WI38 (cell line): ENCODE measurements around the gene FOXJ1.

Experiments used
- H3K4me3 ChIP-seq: 2 replicates; pipeline ENCODE4 v1.5.1; 2011; ENCODE audit warnings: low read depth, mild to moderate bottlenecking, control low read depth, low read length
- TF ChIP-seq, protein P1 (sequence below): IDR thresholded peaks from 2 replicates; pipeline ENCODE4 v1.5.1; 2012; ENCODE audit warnings: low read depth, mild to moderate bottlenecking, control low read depth, low read length

Gene FOXJ1

DNA sequence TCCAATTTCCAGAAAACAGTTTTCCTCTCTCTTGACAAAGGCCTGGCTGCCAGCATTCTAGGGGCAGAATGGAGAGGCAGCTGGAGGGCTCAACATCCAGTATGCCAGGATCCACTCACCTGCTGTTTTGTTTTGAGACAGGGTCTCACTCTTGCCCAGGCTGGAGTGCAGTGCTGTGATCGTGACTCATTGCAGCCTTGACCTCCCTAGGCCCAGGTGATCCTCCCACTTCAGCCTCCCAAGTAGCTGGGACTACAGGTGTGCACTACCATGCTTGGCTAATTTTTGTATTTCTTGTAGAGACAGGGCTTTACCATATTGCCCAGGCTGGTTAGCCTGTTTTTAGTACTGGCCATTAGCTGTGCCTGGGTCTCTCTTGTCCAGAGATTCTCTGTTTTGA is 29.1 kb upstream of the FOXJ1 start:
- no peak overlapping the region for H3K4me3 ChIP-seq
- TF ChIP-seq, protein P1, sequence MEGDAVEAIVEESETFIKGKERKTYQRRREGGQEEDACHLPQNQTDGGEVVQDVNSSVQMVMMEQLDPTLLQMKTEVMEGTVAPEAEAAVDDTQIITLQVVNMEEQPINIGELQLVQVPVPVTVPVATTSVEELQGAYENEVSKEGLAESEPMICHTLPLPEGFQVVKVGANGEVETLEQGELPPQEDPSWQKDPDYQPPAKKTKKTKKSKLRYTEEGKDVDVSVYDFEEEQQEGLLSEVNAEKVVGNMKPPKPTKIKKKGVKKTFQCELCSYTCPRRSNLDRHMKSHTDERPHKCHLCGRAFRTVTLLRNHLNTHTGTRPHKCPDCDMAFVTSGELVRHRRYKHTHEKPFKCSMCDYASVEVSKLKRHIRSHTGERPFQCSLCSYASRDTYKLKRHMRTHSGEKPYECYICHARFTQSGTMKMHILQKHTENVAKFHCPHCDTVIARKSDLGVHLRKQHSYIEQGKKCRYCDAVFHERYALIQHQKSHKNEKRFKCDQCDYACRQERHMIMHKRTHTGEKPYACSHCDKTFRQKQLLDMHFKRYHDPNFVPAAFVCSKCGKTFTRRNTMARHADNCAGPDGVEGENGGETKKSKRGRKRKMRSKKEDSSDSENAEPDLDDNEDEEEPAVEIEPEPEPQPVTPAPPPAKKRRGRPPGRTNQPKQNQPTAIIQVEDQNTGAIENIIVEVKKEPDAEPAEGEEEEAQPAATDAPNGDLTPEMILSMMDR, result no peak

DNA sequence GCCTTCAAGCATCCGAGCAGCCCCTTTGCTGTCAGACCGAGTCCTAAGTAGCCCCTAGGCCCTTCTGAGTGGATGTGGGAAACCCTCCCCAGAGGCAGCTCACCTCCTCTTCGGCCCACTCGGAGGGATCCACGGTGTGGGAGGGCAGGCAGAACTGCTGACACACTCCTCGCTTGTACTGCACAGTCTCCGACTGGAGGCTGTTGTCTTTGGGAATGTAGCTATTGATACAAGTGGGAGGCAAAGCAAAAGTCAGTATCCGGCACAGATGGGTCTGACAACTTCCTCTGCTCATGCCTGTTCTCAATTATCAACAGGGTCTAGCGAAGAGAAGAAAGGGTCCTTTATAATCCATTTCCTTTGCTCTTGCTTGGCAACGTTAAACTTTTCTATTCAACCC is 25.9 kb upstream of the FOXJ1 start:
- no peak overlapping the region for H3K4me3 ChIP-seq
- TF ChIP-seq, protein P1, result no peak

DNA sequence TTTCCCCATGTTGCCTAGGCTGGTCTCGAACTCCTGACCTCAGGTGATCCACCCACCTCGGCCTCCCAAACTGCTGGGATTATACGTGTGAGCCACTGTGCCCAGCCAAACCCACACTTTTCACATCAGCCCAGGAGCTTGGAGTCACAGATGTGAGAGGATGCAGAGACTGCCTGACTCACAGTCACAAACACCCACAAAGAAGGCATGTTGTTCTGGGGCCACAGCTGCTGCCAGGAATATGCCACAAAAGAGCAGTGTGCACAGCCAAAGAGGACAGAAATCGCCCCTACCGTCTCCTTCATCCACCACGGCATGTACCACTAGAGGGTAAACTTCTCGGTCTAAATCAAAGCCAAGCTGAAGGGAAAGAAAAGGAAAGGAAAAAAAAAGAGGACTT is 25.1 kb upstream of the FOXJ1 start:
- H3K4me3 ChIP-seq, result no peak overlapping the region
- TF ChIP-seq, protein P1, result no peak

DNA sequence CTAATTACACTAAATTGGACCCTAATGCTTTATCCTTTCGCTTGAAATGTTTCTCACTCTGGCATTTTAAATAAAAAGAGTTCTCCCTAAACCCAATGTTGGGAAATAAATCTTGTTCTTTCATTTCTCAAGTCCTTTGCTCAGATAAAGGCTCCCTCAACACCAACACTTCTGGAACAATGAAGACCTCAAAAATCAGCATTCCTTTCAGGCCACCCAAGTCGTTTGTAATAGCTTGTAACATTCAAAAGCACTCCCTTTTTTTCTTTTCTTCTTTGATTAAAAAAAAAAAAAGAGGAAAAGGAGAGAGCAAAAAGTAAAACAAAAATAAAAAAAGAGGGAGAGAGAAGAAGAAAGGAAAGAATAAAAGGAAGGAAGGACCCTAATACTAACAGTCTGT is 23.3 kb upstream of the FOXJ1 start:
- TF ChIP-seq, protein P1, result no peak
- no peak overlapping the region for H3K4me3 ChIP-seq

DNA sequence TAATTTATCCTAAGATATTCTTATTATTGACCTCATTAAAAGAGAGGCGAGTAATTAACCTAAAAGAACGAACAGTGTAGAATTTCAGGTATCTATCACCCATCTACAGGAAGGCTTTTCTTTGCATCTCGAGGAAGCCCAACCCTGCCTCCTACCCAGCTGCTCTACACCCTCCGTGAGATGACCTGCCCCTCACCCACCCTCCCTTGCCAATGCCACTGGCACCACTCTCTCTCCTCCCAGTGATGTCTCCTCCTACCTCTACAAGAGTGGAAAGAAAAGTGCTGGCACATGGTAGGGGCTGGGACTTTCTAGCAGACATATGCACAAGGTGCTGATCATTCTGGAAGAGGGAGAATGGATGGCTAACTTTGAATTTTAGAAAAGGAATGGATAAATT is 22.9 kb upstream of the FOXJ1 start:
- H3K4me3 ChIP-seq, result no peak overlapping the region
- TF ChIP-seq, protein P1, result no peak

DNA sequence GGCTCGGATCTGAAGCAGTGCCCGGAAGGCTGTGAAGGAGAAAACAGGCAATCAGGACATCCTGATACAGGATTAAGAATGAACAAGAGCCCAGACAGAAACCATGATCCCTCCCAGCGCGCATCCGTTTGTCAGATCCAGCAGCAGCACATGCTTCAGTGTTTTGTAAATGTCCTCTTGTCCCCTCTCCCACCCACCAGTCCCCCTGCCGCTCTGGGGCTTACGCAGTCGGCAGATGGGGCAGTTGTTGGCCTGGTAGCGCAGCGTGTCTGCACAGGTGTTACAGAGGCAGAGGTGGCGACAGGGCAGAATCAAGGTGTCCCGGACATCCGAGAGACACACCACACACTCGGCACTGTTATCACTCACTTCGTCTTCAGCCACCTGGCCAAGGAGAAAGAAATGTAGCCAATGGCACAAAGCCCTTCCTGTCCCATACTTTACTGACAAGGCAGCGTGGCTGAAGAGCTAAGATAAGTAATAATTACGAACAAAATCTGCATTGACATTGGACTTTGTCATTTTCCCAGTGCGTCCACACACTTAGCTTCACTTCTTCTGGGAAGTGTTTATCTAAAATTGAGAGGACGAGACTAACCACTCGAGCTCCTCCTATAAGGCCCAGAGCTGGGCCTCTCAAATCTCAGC is 20.7 kb upstream of the FOXJ1 start:
- TF ChIP-seq, protein P1, result no peak
- no peak overlapping the region for H3K4me3 ChIP-seq

DNA sequence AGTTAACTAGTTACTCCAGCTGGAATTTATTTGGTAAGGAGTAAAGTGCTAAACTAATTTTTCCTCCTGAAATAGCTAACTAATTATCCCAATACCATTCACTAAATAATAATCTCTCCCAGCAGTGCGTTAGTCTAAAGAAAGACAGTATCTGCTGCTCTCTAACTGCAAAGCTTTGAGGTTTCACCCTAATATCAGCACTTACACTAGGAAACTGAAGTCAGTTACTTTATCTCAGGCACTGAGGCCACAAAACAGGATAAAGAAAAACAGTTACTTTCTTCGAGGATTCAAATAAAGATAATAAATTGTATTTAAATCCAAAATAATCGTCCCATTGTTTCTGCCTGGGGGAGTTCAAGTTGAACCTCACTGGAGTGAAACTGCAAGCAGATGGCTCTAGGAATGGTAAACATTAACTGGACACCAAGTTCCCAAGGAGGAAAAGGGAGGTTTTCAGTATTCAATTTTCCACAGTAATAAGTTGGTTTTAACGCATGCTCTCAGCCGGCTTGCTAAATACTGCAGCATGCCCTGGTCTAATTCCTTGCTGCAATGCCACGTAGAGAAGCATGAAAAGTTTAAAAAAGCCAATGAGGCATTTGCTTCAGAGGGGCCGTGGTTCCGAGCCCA is 20.0 kb upstream of the FOXJ1 start:
- TF ChIP-seq, protein P1, result no peak

More for the DNA sequence above, 20.0 kb upstream of the FOXJ1 start:
- no peak overlapping the region for H3K4me3 ChIP-seq
